ENCODE results near the gene ISG20L2. TPM values are rescaled to one million over a fixed set of nuclear protein-coding genes. Genes with fewer than 3 reads are reported as not detected.

The ISG20L2 gene
- total RNA-seq, 4 donors from 2014 or later = 22.3 to 32.8 (median 28.4) TPM

- intact Hi-C loops (cut with DNase I) = no loop called here
- Histone ChIP-seq H3K4me3 (no peak overlapping the region), H3K27ac (peak overlapping the region; percentile 38 to 76 (median 68)), H3K9me3 (no peaks in the 10 kb centered on the region), H3K4me1 (peaks cover 48 to 63% (median 54%) of the 10 kb centered on the region in 3 donors), H3K27me3 (no peaks in the 10 kb centered on the region), H3K36me3 (no peaks in the 10 kb centered on the region)
- DNase-seq = no peak
- WGBS, 2 donors = 16 to 50% methylated on average over 1 to 3 of the region's 3 CpGs
- TF ChIP-seq CTCF (IDR thresholded peaks at IDR 0.05) = no peak
- no peak for TF ChIP-seq POLR2A (IDR thresholded peaks at IDR 0.05)
These were observed 15.9 kb downstream of the ISG20L2 start for GRCh38 chr1:156712626-156713025.

- TF ChIP-seq CTCF (IDR thresholded peaks at IDR 0.05) = no peak
- TF ChIP-seq POLR2A (IDR thresholded peaks at IDR 0.05) = no peak
- intact Hi-C loops (cut with DNase I) = no loop called here
- no peaks in the 10 kb centered on the region for H3K27me3 ChIP-seq
- DNase-seq = no peak
- 86 to 100% methylated on average over 1 to 4 of the region's 9 CpGs for WGBS, 2 donors
- no peaks in the 10 kb centered on the region for H3K9me3 ChIP-seq
- H3K4me1 ChIP-seq = peaks cover 62 to 76% (median 66%) of the 10 kb centered on the region in 3 donors
- H3K27ac ChIP-seq = peak overlapping the region in 3 of 4 donors; percentile 62 to 84 (median 76)
- no peak overlapping the region for H3K4me3 ChIP-seq
- H3K36me3 ChIP-seq = no peaks in the 10 kb centered on the region
These were observed 17.4 kb downstream of the ISG20L2 start for GRCh38 chr1:156711011-156711817.

- peak overlapping the region; percentile 22 to 84 (median 69) for H3K27ac ChIP-seq
- H3K4me1 ChIP-seq = peaks cover 75 to 84% (median 79%) of the 10 kb centered on the region in 3 donors
- intact Hi-C loops (cut with DNase I) = no loop called here
- no peak overlapping the region for H3K4me3 ChIP-seq
- no peaks in the 10 kb centered on the region for H3K9me3 ChIP-seq
- no peaks in the 10 kb centered on the region for H3K36me3 ChIP-seq
- H3K27me3 ChIP-seq = peaks cover 0 to 7% (median 0%) of the 10 kb centered on the region in 4 donors
- 31 to 54% methylated on average over 5 to 9 of the region's 11 CpGs for WGBS, 2 donors
- DNase-seq = no peak
- TF ChIP-seq CTCF (IDR thresholded peaks at IDR 0.05) (peak in 1 of 6 experiments; percentile 16), POLR2A (IDR thresholded peaks at IDR 0.05) (no peak)
These were observed 18.6 kb downstream of the ISG20L2 start for GRCh38 chr1:156709757-156710489.

- TF ChIP-seq POLR2A (IDR thresholded peaks at IDR 0.05) = no peak
- no peak for TF ChIP-seq CTCF (IDR thresholded peaks at IDR 0.05)
- no peak for DNase-seq
- Histone ChIP-seq H3K36me3 (no peaks in the 10 kb centered on the region), H3K4me3 (no peak overlapping the region), H3K9me3 (no peaks in the 10 kb centered on the region), H3K27ac (peak overlapping the region; percentile 5 to 84 (median 79)), H3K4me1 (peaks cover 79 to 93% (median 88%) of the 10 kb centered on the region in 3 donors), H3K27me3 (peaks cover 0 to 16% (median 0%) of the 10 kb centered on the region in 4 donors)
- WGBS, 2 donors = 33 to 49% methylated on average over 4 of the region's 4 CpGs
- intact Hi-C loops (cut with DNase I) = no loop called here
These were observed 19.5 kb downstream of the ISG20L2 start for GRCh38 chr1:156709031-156709430.

GRCh38 chr1:156708218-156708661 lies 20.3 kb downstream of the ISG20L2 start:
- Histone ChIP-seq H3K36me3 (no peaks in the 10 kb centered on the region), H3K27me3 (peaks cover 0 to 24% (median 0%) of the 10 kb centered on the region in 4 donors), H3K4me3 (no peak overlapping the region), H3K27ac (peak overlapping the region; percentile 21 to 84 (median 79)), H3K9me3 (no peaks in the 10 kb centered on the region), H3K4me1 (peaks cover 87 to 100% (median 88%) of the 10 kb centered on the region in 3 donors)
- no peak for DNase-seq
- intact Hi-C loops (cut with DNase I) = no loop called here
- TF ChIP-seq POLR2A (IDR thresholded peaks at IDR 0.05) (no peak), CTCF (IDR thresholded peaks at IDR 0.05) (no peak)
- WGBS, 2 donors = 46 to 50% methylated on average over 3 to 4 of the region's 4 CpGs

Data from esophagus squamous epithelium (tissue), 5 donors.